BE2C (cell line): ENCODE data around the gene TCF7L1.

Experiments
- DNase-seq: peaks from one replicate; pipeline ENCODE4 v3.0.0-alpha.2; 2020
- H3K27me3 ChIP-seq: fragments of 250-450 bp; sonication (Bioruptor Pico); 2 replicates; pipeline ENCODE4 v1.5.1; 2020; ENCODE audit warnings: mild to moderate bottlenecking
- H3K36me3 ChIP-seq: fragments of 250-450 bp; sonication (Bioruptor Pico); 2 replicates; pipeline ENCODE4 v1.5.1; 2020; ENCODE audit warnings: mild to moderate bottlenecking
- H3K4me1 ChIP-seq: fragments of 250-450 bp; sonication (Bioruptor Pico); 2 replicates; pipeline ENCODE4 v1.5.1; 2020
- H3K4me3 ChIP-seq: 2 replicates; pipeline ENCODE4 v1.5.1; 2011; ENCODE audit warnings: low read depth, low read length
- H3K9me3 ChIP-seq: fragments of 250-450 bp; sonication (Bioruptor Pico); 2 replicates; pipeline ENCODE4 v1.5.1; 2020
- TF ChIP-seq, protein P1 (sequence below): IDR thresholded peaks from 2 replicates; pipeline ENCODE4 v1.5.1; 2012; ENCODE audit warnings: mild to moderate bottlenecking, low read depth, low read length

Gene TCF7L1

GRCh38 chr2:85291425-85292023, 158.3 kb downstream of the TCF7L1 start:
- no peaks in the 10 kb centered on the region for H3K9me3 ChIP-seq
- DNase-seq, result no peak
- TF ChIP-seq, protein P1, sequence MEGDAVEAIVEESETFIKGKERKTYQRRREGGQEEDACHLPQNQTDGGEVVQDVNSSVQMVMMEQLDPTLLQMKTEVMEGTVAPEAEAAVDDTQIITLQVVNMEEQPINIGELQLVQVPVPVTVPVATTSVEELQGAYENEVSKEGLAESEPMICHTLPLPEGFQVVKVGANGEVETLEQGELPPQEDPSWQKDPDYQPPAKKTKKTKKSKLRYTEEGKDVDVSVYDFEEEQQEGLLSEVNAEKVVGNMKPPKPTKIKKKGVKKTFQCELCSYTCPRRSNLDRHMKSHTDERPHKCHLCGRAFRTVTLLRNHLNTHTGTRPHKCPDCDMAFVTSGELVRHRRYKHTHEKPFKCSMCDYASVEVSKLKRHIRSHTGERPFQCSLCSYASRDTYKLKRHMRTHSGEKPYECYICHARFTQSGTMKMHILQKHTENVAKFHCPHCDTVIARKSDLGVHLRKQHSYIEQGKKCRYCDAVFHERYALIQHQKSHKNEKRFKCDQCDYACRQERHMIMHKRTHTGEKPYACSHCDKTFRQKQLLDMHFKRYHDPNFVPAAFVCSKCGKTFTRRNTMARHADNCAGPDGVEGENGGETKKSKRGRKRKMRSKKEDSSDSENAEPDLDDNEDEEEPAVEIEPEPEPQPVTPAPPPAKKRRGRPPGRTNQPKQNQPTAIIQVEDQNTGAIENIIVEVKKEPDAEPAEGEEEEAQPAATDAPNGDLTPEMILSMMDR, result no peak
- H3K27me3 ChIP-seq, result no peaks in the 10 kb centered on the region
- H3K4me1 ChIP-seq, result no peaks in the 10 kb centered on the region
- no peak overlapping the region for H3K4me3 ChIP-seq
- H3K36me3 ChIP-seq, result no peaks in the 10 kb centered on the region

DNA sequence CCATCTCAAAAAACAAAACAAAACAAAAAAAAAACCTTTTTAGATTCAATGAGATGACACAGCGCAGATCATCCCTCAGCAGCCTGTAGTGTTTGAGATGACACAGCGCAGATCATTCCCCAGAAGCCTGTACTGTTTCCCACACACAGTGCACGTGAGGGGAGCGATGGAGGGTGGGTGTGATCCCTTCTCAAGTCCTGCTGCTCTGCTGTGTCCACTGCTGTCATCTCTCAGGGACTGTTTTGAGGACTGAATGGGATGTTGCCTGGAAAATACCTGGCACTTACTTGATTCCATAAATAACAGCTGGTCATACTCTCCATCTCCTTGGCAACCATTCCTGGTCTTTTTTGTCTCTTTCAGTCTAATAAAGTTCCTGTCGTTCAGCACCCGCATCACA, 168.9 kb downstream of the TCF7L1 start:
- DNase-seq, result no peak
- TF ChIP-seq, protein P1, result no peak
- H3K4me3 ChIP-seq, result no peak overlapping the region

GRCh38 chr2:85303780-85304531, 170.8 kb downstream of the TCF7L1 start:
- no peak overlapping the region for H3K4me3 ChIP-seq
- H3K9me3 ChIP-seq, result no peaks in the 10 kb centered on the region
- H3K36me3 ChIP-seq, result no peaks in the 10 kb centered on the region
- peaks cover 4% of the 10 kb centered on the region; the same call in 1 of the 2 replicates for H3K4me1 ChIP-seq
- TF ChIP-seq, protein P1, result no peak
- no peaks in the 10 kb centered on the region for H3K27me3 ChIP-seq
- no peak for DNase-seq

More for the DNA sequence above, 168.9 kb downstream of the TCF7L1 start:
- no peaks in the 10 kb centered on the region for H3K36me3 ChIP-seq
- H3K4me1 ChIP-seq, result no peaks in the 10 kb centered on the region
- no peaks in the 10 kb centered on the region for H3K27me3 ChIP-seq
- no peaks in the 10 kb centered on the region for H3K9me3 ChIP-seq

DNA sequence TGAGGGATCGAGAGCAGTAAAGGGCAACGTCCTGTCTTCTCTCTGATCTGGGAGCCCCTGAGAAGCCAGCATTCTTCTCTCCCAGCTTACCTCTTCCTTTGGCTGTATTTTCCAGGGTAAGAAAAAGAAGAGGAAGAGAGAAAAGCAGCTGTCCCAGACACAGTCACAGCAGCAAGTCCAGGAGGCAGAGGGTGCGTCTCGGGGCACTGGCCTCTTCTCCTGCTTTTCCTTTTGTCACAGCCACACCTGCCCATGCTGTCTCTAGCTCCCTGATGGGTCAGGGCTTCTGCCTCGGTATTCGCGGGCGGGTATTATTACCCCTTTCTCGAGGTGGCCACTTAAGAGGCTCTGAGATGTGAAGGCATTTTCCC, 174.3 kb downstream of the TCF7L1 start:
- no peak for DNase-seq
- peaks cover 9% of the 10 kb centered on the region; the same call in 1 of the 2 replicates for H3K4me1 ChIP-seq
- H3K4me3 ChIP-seq, result no peak overlapping the region
- H3K9me3 ChIP-seq, result no peaks in the 10 kb centered on the region
- no peaks in the 10 kb centered on the region for H3K27me3 ChIP-seq
- no peaks in the 10 kb centered on the region for H3K36me3 ChIP-seq
- TF ChIP-seq, protein P1, result no peak

DNA sequence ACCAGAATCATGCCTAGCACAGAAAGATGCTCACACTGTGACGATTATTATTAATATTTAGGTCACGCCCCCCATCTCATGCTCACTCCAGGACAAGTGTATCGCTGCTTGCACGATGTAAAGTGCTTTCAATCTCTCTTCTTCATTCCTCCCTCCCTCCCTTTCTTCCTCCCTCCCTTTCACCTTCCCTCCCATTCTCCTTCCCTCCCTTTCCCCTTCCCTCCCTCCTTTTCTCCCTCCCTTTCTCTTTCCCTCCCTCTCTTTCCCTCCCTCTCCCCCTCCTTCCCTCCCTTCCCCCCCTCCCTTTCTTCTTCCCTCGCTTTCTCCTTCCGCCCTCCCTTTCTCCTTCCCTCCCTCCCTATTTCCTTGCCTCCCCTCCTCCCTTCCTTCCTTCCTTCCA, 175.0 kb downstream of the TCF7L1 start:
- DNase-seq, result no peak
- Histone ChIP-seq H3K4me3 (no peak overlapping the region), H3K9me3 (no peaks in the 10 kb centered on the region), H3K27me3 (no peaks in the 10 kb centered on the region), H3K36me3 (no peaks in the 10 kb centered on the region), H3K4me1 (peaks cover 9% of the 10 kb centered on the region; the same call in 1 of the 2 replicates)
- TF ChIP-seq, protein P1, result no peak
